Activated CD8-positive, alpha-beta memory T cell treated with anti-CD3 and anti-CD28 coated beads for 48 hours (primary cell): ENCODE measurements around the gene ARFIP1.
"Not testable (repeated sequence)": the region's sequence is repeated elsewhere in the genome, so short reads cannot be mapped to it uniquely, and the experiment has no call there.

Experiments used
- DNase-seq, 3 experiments: peaks; one replicate each; pipeline ENCODE4 v3.0.0-alpha.2; 2020; ENCODE audit warnings: low read depth in 2 of 3, low spot score in 2 of 3

Gene ARFIP1

GRCh38 chr4:152779513-152780266 lies at the start of gene ARFIP1, which contains the start of gene TIGD4:
TSS of gene ARFIP1 (plus strand) at chr4:152779954. CDS start at chr4:152829634, 49,680 bp downstream.
TSS of gene TIGD4 (minus strand) at chr4:152779730. CDS start at chr4:152771004, 8,726 bp downstream.
- DNase-seq: peak; percentile 72 to 92 (median 88)

GRCh38 chr4:152731997-152732396 lies 47.8 kb upstream of the ARFIP1 start:
- DNase-seq: no peak

GRCh38 chr4:152734015-152734698 lies 45.6 kb upstream of the ARFIP1 start:
- DNase-seq: no peak

GRCh38 chr4:152734699-152735050 lies 45.1 kb upstream of the ARFIP1 start:
- no peak for DNase-seq

- DNase-seq: no peak
These were observed 44.3 kb upstream of the ARFIP1 start for GRCh38 chr4:152735396-152735859.

GRCh38 chr4:152735906-152736305 lies 43.8 kb upstream of the ARFIP1 start:
- no peak for DNase-seq

GRCh38 chr4:152738827-152739226 lies 40.9 kb upstream of the ARFIP1 start:
- no peak for DNase-seq

- no peak for DNase-seq
These were observed 32.3 kb upstream of the ARFIP1 start for GRCh38 chr4:152747444-152747843.

GRCh38 chr4:152748619-152749018 lies 31.1 kb upstream of the ARFIP1 start:
- no peak for DNase-seq

- DNase-seq: no peak
These were observed 16.0 kb upstream of the ARFIP1 start for GRCh38 chr4:152763796-152764195.

GRCh38 chr4:152765069-152765737 lies 14.6 kb upstream of the ARFIP1 start:
- DNase-seq: not testable (repeated sequence)

GRCh38 chr4:152771741-152772533 lies 7.8 kb upstream of the ARFIP1 start:
- DNase-seq: no peak

- no peak for DNase-seq
These were observed 6.4 kb upstream of the ARFIP1 start for GRCh38 chr4:152773339-152773738.

GRCh38 chr4:152773953-152774352 lies 5.8 kb upstream of the ARFIP1 start:
- no peak for DNase-seq

GRCh38 chr4:152776352-152776751 lies 3.4 kb upstream of the ARFIP1 start:
- DNase-seq: no peak

GRCh38 chr4:152777488-152777887 lies 2.3 kb upstream of the ARFIP1 start:
- no peak for DNase-seq

- peak in 1 of 3 experiments; percentile 7 for DNase-seq
These were observed 870 bp upstream of the ARFIP1 start for GRCh38 chr4:152778656-152779512.

- no peak for DNase-seq
These were observed 569 bp downstream of the ARFIP1 start for GRCh38 chr4:152780267-152780778.

- DNase-seq: no peak
These were observed 5.0 kb downstream of the ARFIP1 start for GRCh38 chr4:152784490-152785350.
